NCI-H345 treated with DMSO at 0.1 percent for 48 hours (cell line): Measurements from ENCODE around the gene SPATA1.
"Not testable (repeated sequence)": the region's sequence is repeated elsewhere in the genome, so short reads cannot be mapped to it uniquely, and the experiment has no call there.

ENCODE experiments used
- DNase-seq: peaks from one replicate; lab custom pipeline; 2025; ENCODE audit not compliant: unreplicated experiment; lab: John Stamatoyannopoulos, UW

SPATA1 gene

GRCh38 chr1:84507887-84508286 lies 1.7 kb downstream of the SPATA1 start:
- DNase-seq, result not testable (repeated sequence)

GRCh38 chr1:84508510-84508909 lies 2.3 kb downstream of the SPATA1 start:
- no peak for DNase-seq

- DNase-seq, result no peak
Observed at GRCh38 chr1:84509029-84509428, 2.8 kb downstream of the SPATA1 start.

- no peak for DNase-seq
Observed at GRCh38 chr1:84510165-84510564, 4.0 kb downstream of the SPATA1 start.

GRCh38 chr1:84510668-84511067 lies 4.5 kb downstream of the SPATA1 start:
- no peak for DNase-seq

- no peak for DNase-seq
Observed at GRCh38 chr1:84524590-84524989, 18.4 kb downstream of the SPATA1 start.

- DNase-seq, result no peak
Observed at GRCh38 chr1:84525779-84526178, 19.6 kb downstream of the SPATA1 start.

- DNase-seq, result no peak
Observed at GRCh38 chr1:84538599-84538998, 32.4 kb downstream of the SPATA1 start.

- DNase-seq, result no peak
Observed at GRCh38 chr1:84539972-84540371, 33.8 kb downstream of the SPATA1 start.

GRCh38 chr1:84540759-84541158 lies 34.6 kb downstream of the SPATA1 start:
- DNase-seq, result no peak

GRCh38 chr1:84541679-84542078 lies 35.5 kb downstream of the SPATA1 start:
- no peak for DNase-seq

GRCh38 chr1:84550826-84551225 lies 44.6 kb downstream of the SPATA1 start:
- DNase-seq, result no peak

GRCh38 chr1:84569216-84569615 lies 63.0 kb downstream of the SPATA1 start:
- no peak for DNase-seq

- DNase-seq, result no peak
Observed at GRCh38 chr1:84570436-84571149, 64.4 kb downstream of the SPATA1 start.

- no peak for DNase-seq
Observed at GRCh38 chr1:84571150-84571535, 65.0 kb downstream of the SPATA1 start.

- no peak for DNase-seq
Observed at GRCh38 chr1:84573481-84573966, 67.3 kb downstream of the SPATA1 start.

- DNase-seq, result peak; percentile 74
Observed at GRCh38 chr1:84573967-84574842, 68.0 kb downstream of the SPATA1 start, which contains the start of gene CTBS. Gene CTBS, minus strand, starts transcription at chr1:84574440. Its CDS starts 25 bp downstream, at chr1:84574415.

- DNase-seq, result no peak
Observed at GRCh38 chr1:84574936-84575335, 68.8 kb downstream of the SPATA1 start.

- no peak for DNase-seq
Observed at GRCh38 chr1:84581648-84582047, 75.5 kb downstream of the SPATA1 start.

GRCh38 chr1:84582802-84583587 lies 76.8 kb downstream of the SPATA1 start:
- DNase-seq, result no peak

- no peak for DNase-seq
Observed at GRCh38 chr1:84583648-84584047, 77.5 kb downstream of the SPATA1 start.
